Choroid plexus epithelial cell (primary cell): ENCODE data around the gene PAXIP1.
"Not testable (repeated sequence)": the region's sequence is repeated elsewhere in the genome, so short reads cannot be mapped to it uniquely, and the experiment has no call there.

ENCODE experiments used
- DNase-seq: peaks from one replicate; pipeline ENCODE4 v3.0.0-alpha.2; 2010; ENCODE audit warnings: low read depth
- H3K4me3 ChIP-seq: 2 replicates; pipeline ENCODE4 v1.5.1; 2011; ENCODE audit warnings: low read depth, mild to moderate bottlenecking, control low read depth, low read length, moderate library complexity
- TF ChIP-seq, protein P1 (sequence below): conservative IDR thresholded peaks from 2 replicates; pipeline ENCODE4 v1.5.1; 2011; ENCODE audit warnings: low read depth, mild to moderate bottlenecking, control low read depth, inconsistent platforms, low read length, moderate library complexity

Gene PAXIP1, protein sequence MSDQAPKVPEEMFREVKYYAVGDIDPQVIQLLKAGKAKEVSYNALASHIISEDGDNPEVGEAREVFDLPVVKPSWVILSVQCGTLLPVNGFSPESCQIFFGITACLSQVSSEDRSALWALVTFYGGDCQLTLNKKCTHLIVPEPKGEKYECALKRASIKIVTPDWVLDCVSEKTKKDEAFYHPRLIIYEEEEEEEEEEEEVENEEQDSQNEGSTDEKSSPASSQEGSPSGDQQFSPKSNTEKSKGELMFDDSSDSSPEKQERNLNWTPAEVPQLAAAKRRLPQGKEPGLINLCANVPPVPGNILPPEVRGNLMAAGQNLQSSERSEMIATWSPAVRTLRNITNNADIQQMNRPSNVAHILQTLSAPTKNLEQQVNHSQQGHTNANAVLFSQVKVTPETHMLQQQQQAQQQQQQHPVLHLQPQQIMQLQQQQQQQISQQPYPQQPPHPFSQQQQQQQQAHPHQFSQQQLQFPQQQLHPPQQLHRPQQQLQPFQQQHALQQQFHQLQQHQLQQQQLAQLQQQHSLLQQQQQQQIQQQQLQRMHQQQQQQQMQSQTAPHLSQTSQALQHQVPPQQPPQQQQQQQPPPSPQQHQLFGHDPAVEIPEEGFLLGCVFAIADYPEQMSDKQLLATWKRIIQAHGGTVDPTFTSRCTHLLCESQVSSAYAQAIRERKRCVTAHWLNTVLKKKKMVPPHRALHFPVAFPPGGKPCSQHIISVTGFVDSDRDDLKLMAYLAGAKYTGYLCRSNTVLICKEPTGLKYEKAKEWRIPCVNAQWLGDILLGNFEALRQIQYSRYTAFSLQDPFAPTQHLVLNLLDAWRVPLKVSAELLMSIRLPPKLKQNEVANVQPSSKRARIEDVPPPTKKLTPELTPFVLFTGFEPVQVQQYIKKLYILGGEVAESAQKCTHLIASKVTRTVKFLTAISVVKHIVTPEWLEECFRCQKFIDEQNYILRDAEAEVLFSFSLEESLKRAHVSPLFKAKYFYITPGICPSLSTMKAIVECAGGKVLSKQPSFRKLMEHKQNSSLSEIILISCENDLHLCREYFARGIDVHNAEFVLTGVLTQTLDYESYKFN

GRCh38 chr7:155003092-155003375 is at the start of gene PAXIP1:
Gene PAXIP1 (minus strand): TSS chr7:155003124. CDS start chr7:155002929, 195 bp downstream.
- TF ChIP-seq, protein P1, sequence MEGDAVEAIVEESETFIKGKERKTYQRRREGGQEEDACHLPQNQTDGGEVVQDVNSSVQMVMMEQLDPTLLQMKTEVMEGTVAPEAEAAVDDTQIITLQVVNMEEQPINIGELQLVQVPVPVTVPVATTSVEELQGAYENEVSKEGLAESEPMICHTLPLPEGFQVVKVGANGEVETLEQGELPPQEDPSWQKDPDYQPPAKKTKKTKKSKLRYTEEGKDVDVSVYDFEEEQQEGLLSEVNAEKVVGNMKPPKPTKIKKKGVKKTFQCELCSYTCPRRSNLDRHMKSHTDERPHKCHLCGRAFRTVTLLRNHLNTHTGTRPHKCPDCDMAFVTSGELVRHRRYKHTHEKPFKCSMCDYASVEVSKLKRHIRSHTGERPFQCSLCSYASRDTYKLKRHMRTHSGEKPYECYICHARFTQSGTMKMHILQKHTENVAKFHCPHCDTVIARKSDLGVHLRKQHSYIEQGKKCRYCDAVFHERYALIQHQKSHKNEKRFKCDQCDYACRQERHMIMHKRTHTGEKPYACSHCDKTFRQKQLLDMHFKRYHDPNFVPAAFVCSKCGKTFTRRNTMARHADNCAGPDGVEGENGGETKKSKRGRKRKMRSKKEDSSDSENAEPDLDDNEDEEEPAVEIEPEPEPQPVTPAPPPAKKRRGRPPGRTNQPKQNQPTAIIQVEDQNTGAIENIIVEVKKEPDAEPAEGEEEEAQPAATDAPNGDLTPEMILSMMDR, result no peak
- DNase-seq, result no peak
- H3K4me3 ChIP-seq, result peak within 1 kb of the TSS; percentile 88

DNA sequence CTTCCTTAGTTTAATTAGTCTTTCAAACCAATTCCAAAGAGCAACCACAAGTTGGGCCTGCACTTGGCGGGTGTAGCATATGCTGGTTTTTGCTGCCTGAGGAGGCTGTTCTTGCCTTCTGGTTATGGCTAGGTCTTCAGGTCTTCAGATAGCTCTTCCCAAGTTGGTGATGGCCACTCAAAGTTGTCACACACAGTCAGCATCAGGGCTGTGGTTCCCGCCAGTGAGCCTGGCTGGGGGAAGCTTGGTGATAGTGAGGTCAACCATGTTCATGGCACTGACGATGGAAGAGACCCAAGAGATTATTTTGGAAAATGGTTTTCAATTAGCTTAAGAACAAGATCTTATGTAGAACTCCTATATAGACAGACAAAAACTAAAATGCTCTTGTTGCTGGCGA is 48.4 kb upstream of the PAXIP1 start:
- no peak for DNase-seq
- H3K4me3 ChIP-seq, result no peak overlapping the region

DNA sequence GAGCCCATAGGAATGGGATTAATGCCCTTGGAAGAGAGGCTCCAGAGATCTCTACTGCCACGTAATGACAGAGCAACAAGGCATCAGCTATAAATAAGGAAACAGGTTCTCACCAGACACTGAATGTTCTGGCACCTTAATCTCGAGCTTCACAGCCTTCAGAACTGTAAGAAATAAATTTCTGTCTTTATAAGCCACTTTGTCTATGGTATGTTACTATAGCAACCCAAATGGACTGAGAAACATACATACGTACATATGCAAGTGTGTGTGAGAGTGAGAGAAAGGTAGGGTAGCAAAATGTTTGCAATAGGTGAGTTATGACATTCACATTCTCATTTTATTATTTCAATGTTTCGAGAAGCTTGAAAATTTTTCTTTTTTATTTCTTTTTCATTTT is 45.1 kb upstream of the PAXIP1 start:
- TF ChIP-seq, protein P1, result no peak
- DNase-seq, result no peak
- no peak overlapping the region for H3K4me3 ChIP-seq

More for the DNA sequence above, 48.4 kb upstream of the PAXIP1 start:
- TF ChIP-seq, protein P1, result no peak

GRCh38 chr7:155043756-155044155 is 40.8 kb upstream of the PAXIP1 start:
- H3K4me3 ChIP-seq, result no peak overlapping the region
- DNase-seq, result no peak

GRCh38 chr7:155038335-155038734 is 35.4 kb upstream of the PAXIP1 start:
- H3K4me3 ChIP-seq, result no peak overlapping the region
- DNase-seq, result no peak
- TF ChIP-seq, protein P1, result no peak

More at GRCh38 chr7:155043756-155044155, 40.8 kb upstream of the PAXIP1 start:
- TF ChIP-seq, protein P1, result no peak

- not testable (repeated sequence) for DNase-seq, H3K4me3 ChIP-seq
Measured at GRCh38 chr7:155034495-155034894, 31.6 kb upstream of the PAXIP1 start.

DNA sequence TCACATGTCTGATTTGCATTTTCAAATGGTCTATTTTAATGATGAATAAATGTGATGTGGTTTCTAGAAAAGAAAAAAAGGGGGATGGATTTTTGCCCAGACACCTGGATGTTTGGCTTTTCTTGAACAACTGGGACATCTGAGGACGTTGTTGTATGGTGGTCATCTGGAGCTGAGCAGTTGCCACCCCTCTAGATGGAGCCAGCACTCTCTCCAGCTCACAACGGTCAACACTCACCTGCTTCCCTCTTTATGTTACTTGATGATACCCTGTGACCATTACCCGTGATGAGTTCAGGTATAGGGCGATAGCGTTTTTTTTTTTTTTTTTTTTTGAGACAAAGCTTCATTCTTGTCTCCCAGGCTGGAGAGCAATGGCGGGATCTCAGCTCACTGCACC is 30.1 kb upstream of the PAXIP1 start:
- DNase-seq, result no peak
- TF ChIP-seq, protein P1, result no peak
- no peak overlapping the region for H3K4me3 ChIP-seq
